GM21528 (cell line): ENCODE measurements around the gene CSMD2.

ENCODE experiments used
- ATAC-seq: cut with Tn5 transposase; IDR thresholded peaks from one replicate; pipeline ENCODE4 v1.9.1; 2021; ENCODE audit warnings: mild to moderate bottlenecking, moderate library complexity; ENCODE audit not compliant: unreplicated experiment, low FRiP score

Gene CSMD2

DNA sequence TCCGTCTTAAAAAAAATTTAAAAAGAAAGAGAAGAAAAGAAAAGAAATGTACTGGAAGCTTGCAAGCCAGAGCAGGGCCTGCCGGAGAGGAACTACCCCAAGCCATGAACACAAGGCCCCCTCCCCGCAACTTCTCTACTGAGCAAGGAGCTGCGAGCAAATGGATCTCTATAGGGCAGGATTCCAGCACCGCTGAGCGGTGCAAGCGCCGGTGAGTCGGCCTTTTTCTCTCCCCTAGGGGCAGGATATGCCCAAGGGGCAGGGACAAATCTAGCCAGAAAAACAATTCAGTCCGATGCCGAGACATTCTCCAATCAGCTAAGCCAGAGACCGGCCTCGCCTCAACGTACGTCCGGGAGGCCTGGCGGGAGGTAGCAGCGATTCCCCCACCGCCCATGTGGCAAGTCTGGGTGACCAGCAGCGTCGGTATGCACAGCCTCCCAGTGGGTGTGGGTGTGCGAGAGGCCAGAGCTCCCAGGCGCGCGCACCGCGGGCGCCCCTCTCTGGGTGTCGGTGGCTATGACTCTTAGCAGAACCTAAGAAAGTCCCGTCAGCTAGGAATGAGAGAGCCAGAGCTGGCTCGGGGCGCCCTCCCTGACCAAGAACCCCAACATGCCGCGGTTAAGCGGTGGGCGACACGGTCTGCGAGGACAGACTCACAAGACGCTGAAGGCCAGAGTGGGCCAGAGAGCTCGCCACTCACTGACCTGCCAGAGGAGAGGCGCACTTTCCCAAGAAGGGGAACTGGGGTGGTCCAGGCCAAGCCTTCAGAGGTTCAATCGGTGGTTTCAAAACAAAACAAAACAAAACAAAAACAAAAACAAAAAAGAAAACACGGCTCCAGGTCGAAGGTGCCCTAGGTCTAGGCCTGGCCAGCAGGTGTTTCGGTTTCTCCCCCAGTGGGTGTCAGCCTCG is 1.9 kb downstream of the CSMD2 start:
- no peak for ATAC-seq

- ATAC-seq: no peak
These were observed 8.3 kb downstream of the CSMD2 start for GRCh38 chr1:34156739-34157138.

GRCh38 chr1:34155860-34156259 is 9.2 kb downstream of the CSMD2 start:
- ATAC-seq: no peak

GRCh38 chr1:34153246-34153645 is 11.8 kb downstream of the CSMD2 start:
- no peak for ATAC-seq

GRCh38 chr1:34149501-34149900 is 15.5 kb downstream of the CSMD2 start:
- ATAC-seq: no peak

- ATAC-seq: no peak
These were observed 17.7 kb downstream of the CSMD2 start for GRCh38 chr1:34147301-34147700.

DNA sequence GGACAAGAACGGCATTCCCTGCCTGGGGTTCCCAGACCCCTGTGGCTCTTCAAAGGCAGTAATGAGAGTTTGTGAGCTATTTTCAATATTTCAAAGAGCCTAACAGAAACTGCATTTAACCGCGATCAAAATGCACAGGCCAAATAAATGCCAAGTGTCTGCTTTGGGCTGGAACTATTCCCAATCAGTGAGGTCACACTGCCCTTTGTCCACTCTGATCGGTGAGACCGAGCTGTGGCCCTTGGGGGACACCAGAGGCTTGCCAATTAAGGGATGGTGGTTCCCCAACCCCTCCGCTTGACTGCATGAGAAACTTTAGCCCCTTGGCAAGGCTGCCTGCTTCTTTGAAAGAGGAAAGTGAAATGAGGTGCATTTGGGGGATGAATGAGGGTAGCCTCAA is 20.3 kb downstream of the CSMD2 start:
- ATAC-seq: no peak

DNA sequence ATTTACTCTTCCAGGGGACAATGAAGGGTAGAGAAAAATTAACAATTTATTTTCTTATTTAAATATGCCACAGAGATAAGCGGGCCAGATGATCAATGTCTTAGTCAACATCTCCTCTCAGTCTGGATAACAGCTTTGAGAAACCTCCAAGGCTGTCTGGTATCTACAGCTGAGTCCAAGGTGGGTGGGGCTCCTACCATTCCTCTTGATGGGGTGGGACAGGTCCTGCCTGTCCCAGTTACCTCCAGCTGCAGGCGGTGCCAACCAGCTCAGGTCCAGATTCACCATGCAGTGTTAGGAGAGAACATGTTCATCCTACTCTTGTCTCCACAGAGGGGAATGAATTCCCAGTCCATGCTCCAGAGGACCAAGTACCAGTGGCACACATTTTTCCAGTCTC is 21.1 kb downstream of the CSMD2 start:
- ATAC-seq: no peak

GRCh38 chr1:34140011-34140676 is 24.9 kb downstream of the CSMD2 start:
- ATAC-seq: no peak

GRCh38 chr1:34137411-34137810 is 27.6 kb downstream of the CSMD2 start:
- no peak for ATAC-seq

DNA sequence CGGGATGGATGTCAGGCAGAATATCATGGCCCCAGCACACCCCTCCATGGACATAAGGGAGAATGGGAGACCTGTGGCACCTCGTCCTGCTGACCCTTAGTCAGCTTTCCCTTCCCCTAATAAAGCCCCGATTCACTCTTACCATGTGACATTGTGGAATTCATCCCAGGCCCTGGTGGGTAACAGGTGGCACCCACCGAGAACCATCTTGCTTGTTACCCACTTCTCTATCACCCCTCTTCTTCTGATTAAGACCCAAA is 32.9 kb downstream of the CSMD2 start:
- ATAC-seq: no peak

DNA sequence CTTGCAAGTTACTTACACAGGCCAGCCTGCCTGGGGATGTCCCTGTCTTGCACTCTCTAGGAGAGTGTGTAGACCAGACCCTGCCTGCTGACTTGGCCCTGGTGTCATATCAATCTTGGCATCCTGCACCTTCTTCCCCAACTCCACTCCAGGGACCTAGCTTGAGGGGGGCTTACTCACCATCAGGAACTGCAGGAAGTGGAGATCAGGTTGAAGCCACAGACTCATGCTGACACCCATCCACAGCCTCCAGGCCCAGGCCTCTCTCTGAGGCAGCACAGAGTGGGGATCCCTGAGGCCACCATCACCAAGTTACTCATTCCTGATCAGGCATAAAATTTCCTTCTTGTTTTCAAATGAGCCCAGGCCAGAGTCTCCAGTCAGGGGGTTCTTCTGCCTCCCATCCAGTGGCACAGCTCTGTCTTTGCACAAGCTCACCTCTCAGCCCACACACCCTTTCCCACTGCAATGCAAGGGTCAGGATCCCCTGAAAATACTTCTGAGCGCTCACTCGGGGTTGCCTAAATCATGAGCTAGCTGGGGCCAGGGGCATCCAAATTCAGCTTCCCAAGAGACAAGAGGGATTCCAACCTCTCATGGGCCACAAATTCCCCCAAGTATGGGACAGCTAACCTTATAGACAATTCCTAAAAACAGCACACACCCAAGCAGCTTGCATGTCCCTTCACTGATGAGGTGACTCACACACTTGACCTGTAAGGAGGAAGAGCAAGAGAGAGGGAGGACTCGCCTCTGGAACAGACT is 33.5 kb downstream of the CSMD2 start:
- no peak for ATAC-seq

DNA sequence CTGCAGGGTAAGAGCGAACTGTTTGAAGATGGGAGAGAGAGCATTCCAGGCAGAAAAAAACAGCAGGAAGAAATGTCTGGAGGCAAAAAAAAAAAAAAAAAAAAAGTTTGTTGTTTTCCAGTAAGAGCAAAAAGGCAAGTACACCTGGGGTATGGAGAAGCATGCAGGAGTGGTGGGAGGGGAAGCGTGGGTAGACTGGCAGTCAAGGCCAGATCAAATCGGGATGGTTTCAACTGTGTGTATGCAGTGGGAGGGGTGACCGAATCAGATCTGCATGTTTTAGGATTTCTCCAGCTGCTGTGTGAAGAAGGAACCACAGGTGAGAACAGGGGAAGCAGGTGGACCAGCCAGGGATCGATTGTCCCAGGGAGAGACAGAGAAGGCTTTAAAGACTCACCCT is 34.7 kb downstream of the CSMD2 start:
- no peak for ATAC-seq

DNA sequence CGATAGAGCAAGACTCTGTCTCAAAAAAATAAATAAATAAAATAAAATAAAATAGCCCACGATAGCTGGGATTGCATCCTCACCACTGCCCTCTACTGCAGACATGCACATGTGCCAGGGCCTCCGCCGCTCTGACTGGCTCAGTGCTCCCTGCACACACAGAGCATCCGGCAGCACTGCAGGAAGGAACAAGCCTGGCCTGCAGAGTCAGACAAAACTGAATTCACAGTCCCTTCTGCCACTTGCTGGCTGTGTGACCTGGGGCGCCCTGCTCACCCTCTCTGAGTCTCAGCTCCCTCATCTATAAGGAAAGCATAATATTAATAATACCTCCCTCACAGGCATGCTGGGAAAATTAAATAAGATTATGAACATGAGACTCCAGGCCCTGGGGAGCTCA is 35.4 kb downstream of the CSMD2 start:
- ATAC-seq: no peak

DNA sequence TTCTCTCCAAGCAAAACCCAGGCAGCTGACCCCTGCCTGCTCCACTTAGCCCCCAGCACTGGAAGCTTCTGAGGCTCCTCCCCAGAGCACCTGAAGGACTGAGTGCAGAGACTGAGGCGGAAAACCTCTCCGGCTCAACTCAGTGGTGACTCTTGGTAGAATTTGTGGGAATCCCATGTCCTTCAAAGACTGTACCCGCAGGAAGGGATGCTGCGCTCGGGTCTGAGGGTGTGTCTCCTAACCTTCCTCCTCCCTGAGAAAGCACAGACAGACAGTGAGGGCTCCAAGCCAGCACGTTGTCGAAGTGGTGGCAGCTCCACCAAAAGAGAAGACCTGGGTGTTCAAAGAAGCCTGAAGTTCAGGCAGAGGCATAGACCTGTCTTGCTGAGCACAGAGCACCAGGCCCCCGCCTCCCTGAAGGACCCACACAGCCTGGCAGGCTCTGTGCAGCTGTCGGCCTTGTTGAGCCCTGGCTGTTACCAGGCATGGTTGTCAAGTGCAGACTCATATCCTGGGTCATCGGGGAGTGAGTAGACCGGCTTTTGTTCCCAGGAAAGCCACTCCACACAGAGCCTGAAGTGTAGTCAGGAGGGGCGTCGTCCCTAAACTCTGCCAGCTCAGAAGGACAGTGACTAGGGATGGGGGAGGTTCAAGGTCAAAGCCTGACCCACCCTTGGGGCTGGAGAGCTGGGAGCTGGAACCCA is 36.7 kb downstream of the CSMD2 start:
- no peak for ATAC-seq

DNA sequence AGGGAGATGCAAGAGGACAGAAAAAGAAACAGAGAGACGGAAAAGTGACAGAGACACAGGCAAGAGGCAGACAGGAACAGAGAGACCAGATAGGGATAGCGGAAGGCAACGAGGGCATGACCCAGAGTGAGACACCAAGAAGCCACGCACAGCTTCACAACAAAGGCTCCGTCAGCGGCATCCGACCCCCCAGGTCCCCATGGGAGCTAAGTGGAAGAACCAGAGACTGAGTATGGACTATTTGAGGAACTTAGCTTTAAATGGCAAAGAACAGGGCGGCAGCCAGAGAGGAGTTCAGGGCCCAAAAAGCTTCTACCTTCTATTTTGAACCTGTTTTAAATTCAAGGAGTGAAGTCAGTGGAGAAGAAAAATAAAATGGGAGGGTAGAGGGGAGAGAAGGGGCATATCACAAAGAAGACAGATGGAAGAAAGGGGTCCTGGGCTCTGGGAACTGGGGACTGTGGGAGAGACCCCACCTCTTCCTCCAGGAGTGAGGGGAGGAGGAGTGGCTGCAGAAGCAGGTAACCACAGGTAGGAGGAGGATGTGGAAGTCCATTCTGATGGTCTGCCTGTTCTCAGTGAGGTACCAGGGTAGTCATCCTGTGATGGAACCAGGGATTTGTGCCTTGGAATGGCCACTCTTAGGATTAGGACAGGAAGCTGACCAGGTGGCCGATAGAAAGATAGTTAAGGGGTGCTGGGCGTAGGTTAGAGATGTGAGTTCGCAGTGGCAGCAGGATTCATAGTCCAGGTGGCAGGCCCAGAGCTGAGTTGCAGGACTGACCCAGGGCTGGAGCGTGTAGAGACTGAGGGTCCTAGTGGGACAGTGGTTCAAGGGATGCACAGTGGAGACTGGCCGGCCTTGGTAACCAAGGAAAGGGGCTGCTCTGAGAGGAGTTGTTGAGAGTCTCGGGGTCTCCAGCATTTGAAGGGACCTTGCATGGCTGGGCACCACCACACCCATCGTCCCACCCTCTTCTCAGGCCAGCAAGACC is 37.7 kb downstream of the CSMD2 start:
- ATAC-seq: no peak

GRCh38 chr1:34126486-34126885 is 38.5 kb downstream of the CSMD2 start:
- ATAC-seq: no peak

DNA sequence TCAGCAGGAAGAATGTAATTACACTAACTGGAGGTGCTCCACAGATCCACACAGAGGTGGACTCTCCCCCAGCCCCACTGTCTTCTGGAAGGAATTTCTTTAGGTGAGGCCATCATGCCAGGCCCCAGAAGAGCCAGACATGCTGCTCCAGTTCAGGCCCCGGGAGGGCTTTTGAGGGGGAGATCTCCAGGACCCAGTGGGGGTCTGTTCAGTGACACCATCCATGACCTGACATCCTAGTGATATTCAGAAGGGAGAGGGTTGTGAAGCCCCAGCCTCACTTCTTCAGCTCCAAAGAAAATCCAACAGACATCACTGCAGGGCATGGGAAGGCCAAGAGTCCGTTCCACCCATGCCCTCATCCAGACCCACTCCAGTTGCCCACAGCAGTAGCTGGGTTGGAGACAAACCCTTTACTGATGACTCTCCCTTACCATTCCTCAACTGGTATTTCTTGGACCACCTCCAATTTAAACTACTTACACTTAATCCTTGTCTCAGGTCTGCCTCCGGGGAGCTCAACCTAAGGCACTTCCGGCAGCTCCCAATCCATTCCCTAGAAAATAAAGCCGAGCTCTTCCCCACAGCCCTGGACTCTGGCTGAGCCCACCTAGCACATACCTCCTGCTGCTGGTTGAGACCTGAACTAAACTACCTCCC is 39.2 kb downstream of the CSMD2 start:
- ATAC-seq: no peak
